HG02981 (cell line): Measurements from ENCODE around the gene KRTAP5-8.
"Not testable (repeated sequence)": the region's sequence is repeated elsewhere in the genome, so short reads cannot be mapped to it uniquely, and the experiment has no call there.

Experiments
- ATAC-seq: cut with Tn5 transposase; IDR thresholded peaks from one replicate; pipeline ENCODE4 v1.9.1; 2021; ENCODE audit warnings: mild to moderate bottlenecking, moderate library complexity; ENCODE audit not compliant: unreplicated experiment

KRTAP5-8 gene

GRCh38 chr11:71542879-71543777 is 5.3 kb downstream of the KRTAP5-8 start:
- no peak for ATAC-seq

GRCh38 chr11:71543866-71544265 is 6.0 kb downstream of the KRTAP5-8 start:
- no peak for ATAC-seq

- no peak for ATAC-seq
These were observed 6.8 kb downstream of the KRTAP5-8 start for GRCh38 chr11:71544525-71545214.

GRCh38 chr11:71545405-71545966 is 7.7 kb downstream of the KRTAP5-8 start:
- ATAC-seq = no peak

GRCh38 chr11:71548120-71548519 is 10.3 kb downstream of the KRTAP5-8 start, which contains the start of gene KRTAP5-9:
Gene KRTAP5-9 (plus strand): TSS chr11:71548420. CDS start chr11:71548658, 238 bp downstream.
- ATAC-seq = no peak

GRCh38 chr11:71548716-71549151 is 10.9 kb downstream of the KRTAP5-8 start:
- ATAC-seq = no peak

- no peak for ATAC-seq
These were observed 13.9 kb downstream of the KRTAP5-8 start for GRCh38 chr11:71551711-71552110.

- no peak for ATAC-seq
These were observed 17.2 kb downstream of the KRTAP5-8 start for GRCh38 chr11:71554996-71555395.

GRCh38 chr11:71555508-71555907 is 17.7 kb downstream of the KRTAP5-8 start:
- ATAC-seq = no peak

- no peak for ATAC-seq
These were observed 18.2 kb downstream of the KRTAP5-8 start for GRCh38 chr11:71556018-71556417.

GRCh38 chr11:71557257-71557656 is 19.4 kb downstream of the KRTAP5-8 start:
- no peak for ATAC-seq

GRCh38 chr11:71558996-71559395 is 21.2 kb downstream of the KRTAP5-8 start:
- ATAC-seq = no peak

- ATAC-seq = no peak
These were observed 24.3 kb downstream of the KRTAP5-8 start for GRCh38 chr11:71562120-71562519.

GRCh38 chr11:71563406-71563805 is 25.6 kb downstream of the KRTAP5-8 start:
- ATAC-seq = no peak

GRCh38 chr11:71564430-71564829 is 26.6 kb downstream of the KRTAP5-8 start:
- ATAC-seq = no peak

- ATAC-seq = no peak
These were observed 27.4 kb downstream of the KRTAP5-8 start, which contains the start of gene KRTAP5-10 for GRCh38 chr11:71565263-71565662. Gene KRTAP5-10 (plus strand): TSS chr11:71565563. CDS start chr11:71565588, 25 bp downstream.

GRCh38 chr11:71566081-71566620 is 28.3 kb downstream of the KRTAP5-8 start:
- no peak for ATAC-seq

- not testable (repeated sequence) for ATAC-seq
These were observed 29.1 kb downstream of the KRTAP5-8 start for GRCh38 chr11:71566626-71567599.

- ATAC-seq = not testable (repeated sequence)
These were observed 29.8 kb downstream of the KRTAP5-8 start for GRCh38 chr11:71567633-71568032.
